Subcutaneous adipose tissue (tissue), 4 donors: ENCODE results near the gene VAMP5. TPM values are rescaled to one million over a fixed set of nuclear protein-coding genes. Genes with fewer than 3 reads are reported as not detected.

Experiments used
- total RNA-seq, 4 donors: library from RNA; depleted of rRNA; stranded (reverse); fragments of >200 nt; gene quantifications; one replicate each; pipeline ENCODE4 v1.1.0, GENCODE V29; 2016
- TF ChIP-seq, protein P1 (sequence below): fragments of 450-650 bp; IDR thresholded peaks from one replicate; pipeline ENCODE4 v1.5.1; 2016; ENCODE audit warnings: low read depth, mild to moderate bottlenecking, control low read depth, antibody characterized with exemption, moderate library complexity

Gene VAMP5
- total RNA-seq, 4 donors from 2014 or later: 57.7 to 132 (median 67.7) TPM

DNA sequence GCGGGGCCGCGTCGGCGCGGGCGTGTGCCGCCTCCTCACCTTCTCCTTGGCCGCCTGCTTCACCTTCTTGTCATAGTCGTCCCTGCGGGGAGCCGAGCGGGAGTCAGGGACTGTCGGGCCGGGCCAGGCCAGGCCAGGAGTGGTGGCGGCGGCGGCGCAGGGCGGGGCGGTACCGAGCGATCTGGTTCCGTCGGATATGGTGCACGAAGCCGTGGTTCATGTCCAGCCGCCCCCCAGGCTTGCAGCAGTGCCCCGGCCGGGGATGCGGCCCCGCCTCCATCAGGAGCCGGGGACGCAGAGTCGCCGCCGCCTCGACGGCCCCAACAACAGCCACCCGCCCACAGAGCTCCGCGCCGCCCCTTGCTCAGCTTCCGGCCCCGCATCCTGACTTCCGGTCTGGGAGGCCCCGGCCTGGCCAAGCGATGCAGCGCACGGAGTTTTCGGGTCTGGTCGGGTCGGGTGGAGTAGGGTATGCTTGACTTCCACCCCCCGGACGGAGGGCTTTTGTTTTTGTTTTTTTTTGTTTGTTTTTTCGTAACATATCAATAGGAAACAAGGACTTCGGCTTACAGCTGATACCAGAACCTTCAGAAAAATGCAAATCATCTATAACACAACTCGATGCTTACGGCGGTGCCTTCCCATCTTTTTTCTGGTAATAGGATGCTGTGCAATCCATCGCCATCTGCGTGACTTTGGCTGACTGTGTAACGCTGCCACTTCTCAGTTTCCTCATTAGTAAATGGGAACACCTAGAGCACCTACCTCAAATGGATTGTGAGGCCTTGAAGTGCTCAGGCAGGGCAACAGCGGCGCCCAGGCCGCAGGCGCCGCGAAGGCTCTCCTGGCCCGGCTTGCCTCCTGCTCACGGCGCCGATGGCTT, 27.7 kb downstream of the VAMP5 start, which contains the start of gene C2orf68:
C2orf68 (minus strand) TSS at position 362 of the 883 bp plus-strand sequence; CDS start at position 280, 82 bp downstream.
- TF ChIP-seq, protein P1, sequence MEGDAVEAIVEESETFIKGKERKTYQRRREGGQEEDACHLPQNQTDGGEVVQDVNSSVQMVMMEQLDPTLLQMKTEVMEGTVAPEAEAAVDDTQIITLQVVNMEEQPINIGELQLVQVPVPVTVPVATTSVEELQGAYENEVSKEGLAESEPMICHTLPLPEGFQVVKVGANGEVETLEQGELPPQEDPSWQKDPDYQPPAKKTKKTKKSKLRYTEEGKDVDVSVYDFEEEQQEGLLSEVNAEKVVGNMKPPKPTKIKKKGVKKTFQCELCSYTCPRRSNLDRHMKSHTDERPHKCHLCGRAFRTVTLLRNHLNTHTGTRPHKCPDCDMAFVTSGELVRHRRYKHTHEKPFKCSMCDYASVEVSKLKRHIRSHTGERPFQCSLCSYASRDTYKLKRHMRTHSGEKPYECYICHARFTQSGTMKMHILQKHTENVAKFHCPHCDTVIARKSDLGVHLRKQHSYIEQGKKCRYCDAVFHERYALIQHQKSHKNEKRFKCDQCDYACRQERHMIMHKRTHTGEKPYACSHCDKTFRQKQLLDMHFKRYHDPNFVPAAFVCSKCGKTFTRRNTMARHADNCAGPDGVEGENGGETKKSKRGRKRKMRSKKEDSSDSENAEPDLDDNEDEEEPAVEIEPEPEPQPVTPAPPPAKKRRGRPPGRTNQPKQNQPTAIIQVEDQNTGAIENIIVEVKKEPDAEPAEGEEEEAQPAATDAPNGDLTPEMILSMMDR: no peak

DNA sequence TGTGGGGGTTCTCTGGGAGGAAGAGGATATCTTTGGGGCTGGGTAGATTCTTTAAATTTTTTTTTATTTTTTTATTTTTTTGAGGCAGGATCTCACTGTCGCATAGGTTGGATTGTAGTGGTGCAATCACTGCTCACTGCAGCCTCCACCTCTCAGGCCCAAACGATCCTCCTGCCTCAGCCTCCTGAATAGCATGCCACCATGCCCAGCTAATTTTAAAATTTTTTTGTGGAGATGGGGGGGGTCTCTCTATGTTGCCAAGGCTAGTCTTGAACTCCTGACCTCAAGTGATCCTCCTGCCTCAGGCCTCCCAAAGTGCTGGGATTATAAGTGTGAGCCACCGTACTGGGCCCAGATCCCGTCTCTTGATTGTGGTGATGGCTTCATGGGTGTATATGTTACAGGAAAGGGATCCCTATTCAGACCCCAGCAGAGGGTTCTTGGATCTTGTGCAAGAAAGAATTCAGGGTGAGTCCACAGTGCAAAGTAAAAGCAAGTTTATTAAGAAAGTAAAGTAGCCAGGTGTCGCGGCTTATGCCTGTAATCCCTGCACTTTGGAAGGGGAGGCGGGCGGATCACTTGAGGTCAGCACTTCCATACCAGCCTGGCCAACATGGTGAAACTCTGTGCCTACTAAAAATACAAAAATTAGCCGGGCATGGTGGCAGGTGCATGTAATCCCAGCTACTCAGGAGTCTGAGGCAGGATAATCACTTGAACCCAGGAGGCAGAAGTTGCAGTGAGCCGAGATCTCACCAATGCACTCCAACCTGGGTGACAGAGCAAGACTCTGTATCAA, 29.7 kb downstream of the VAMP5 start:
- TF ChIP-seq, protein P1: no peak

DNA sequence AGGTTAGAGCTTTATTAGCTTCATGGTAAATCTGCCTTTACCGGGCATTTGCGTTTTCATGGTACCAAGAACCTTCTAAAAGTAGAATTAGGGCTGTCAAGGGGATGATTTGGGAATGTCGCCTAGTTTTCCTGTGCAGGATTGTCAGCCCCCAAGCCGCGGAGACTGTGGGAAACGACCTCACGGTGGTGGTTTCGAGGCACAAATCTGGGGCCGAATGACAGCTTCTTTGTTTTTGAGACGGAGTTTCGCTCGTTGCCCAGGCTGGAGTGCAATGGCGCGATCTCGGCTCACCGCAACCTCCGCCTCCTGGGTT, 31.1 kb downstream of the VAMP5 start:
- TF ChIP-seq, protein P1: no peak

DNA sequence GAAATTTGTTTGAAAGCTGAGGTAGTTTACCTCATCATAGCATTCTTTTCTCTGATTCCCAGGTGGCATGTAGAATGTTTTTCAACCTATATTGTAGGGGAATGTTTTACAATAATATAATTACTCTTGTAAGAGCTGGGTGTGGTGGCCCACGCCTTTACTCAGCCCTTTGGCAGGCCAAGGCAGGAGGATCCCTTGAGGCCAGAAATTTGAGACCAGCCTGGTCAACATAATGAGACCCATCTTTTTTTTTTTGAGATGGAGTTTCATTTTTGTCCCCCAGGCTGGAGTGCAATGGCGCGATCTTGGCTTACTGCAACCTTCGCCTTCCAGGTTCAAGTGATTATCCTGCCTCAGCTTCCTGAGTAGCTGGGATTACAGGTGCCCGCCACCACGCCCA, 35.4 kb downstream of the VAMP5 start:
- TF ChIP-seq, protein P1: no peak

DNA sequence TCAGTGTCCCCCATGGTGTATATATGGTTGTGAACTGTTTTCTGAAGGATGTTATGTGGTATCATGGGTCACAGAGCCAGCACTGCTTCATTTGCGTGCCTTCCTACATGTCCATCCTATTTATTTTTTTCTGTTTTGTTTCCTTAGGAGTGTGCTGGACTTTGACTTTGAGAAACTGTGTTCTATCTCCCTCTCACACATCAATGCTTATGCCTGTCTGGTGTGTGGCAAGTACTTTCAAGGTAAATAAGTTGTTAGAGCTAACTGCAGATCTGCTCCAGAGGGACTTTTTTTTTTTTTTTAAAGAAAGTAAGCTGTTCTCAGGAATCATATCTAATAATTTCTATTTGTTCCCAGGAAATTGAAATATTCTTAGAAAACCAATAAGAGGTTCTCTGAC, 37.1 kb downstream of the VAMP5 start:
- TF ChIP-seq, protein P1: no peak

DNA sequence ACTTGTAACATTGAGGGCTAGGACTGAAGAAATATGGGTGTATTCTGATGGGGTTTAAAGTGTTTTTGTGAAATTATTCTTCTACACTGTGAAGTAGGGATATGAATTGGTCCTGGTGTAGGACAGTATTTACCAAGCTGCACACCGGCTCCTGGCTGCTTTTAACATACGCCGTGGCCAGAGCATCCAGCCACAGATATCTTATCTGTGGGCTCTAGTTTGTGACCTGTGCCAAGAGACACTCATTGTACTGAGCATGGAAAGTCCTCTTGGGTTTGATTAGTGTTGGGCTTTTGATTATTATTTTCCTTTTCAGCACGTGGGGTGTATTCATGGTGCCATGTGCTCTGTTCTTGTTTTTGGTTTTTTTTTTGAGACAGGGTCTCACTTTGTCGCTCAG, 39.8 kb downstream of the VAMP5 start:
- TF ChIP-seq, protein P1: no peak

DNA sequence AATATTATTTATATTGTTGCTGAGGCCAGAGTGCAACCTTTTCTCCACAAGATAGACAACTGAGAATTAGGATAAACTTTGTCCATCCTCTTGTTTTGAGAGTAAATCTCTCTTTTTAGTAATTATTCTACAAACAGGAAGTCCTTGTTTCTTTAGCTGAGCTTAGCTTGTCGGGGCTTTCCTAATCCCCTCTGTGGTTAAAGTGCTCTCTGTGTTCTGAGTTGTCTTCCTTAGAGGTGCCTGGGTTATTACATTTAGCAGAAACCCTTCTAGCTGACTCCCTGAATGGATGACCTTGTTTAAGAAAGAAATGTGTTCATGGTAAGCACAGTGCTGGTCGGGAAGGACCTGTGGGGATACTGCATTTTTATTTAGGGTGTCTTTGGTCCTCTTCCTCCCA, 44.4 kb downstream of the VAMP5 start:
- TF ChIP-seq, protein P1: no peak
